GM18499 (cell line): ENCODE data around the gene ABCC8.

Source experiments
- ATAC-seq: cut with Tn5 transposase; IDR thresholded peaks from one replicate; pipeline ENCODE4 v1.9.1; 2021; ENCODE audit warnings: moderate number of reproducible peaks; ENCODE audit not compliant: insufficient read depth, unreplicated experiment

The ABCC8 gene

GRCh38 chr11:17375547-17375946 is 101.1 kb downstream of the ABCC8 start:
- no peak for ATAC-seq

- no peak for ATAC-seq
Observed at GRCh38 chr11:17371614-17372013, 105.0 kb downstream of the ABCC8 start.

GRCh38 chr11:17369684-17370243 is 106.9 kb downstream of the ABCC8 start:
- ATAC-seq, result no peak

- no peak for ATAC-seq
Observed at GRCh38 chr11:17369094-17369493, 107.6 kb downstream of the ABCC8 start.

GRCh38 chr11:17368551-17368950 is 108.1 kb downstream of the ABCC8 start:
- no peak for ATAC-seq

GRCh38 chr11:17366495-17366894 is 110.2 kb downstream of the ABCC8 start:
- no peak for ATAC-seq

GRCh38 chr11:17354601-17354991 is 122.0 kb downstream of the ABCC8 start:
- no peak for ATAC-seq

GRCh38 chr11:17353821-17354600 is 122.6 kb downstream of the ABCC8 start:
- ATAC-seq, result no peak

GRCh38 chr11:17352950-17353820 is 123.5 kb downstream of the ABCC8 start:
- ATAC-seq, result no peak

GRCh38 chr11:17351510-17352176 is 125.0 kb downstream of the ABCC8 start, which contains the start of gene NCR3LG1:
Gene NCR3LG1, plus strand, starts transcription at chr11:17351800. Its CDS starts 170 bp downstream, at chr11:17351970.
- no peak for ATAC-seq

- no peak for ATAC-seq
Observed at GRCh38 chr11:17351172-17351509, 125.5 kb downstream of the ABCC8 start.

GRCh38 chr11:17350455-17351171 is 126.0 kb downstream of the ABCC8 start:
- no peak for ATAC-seq

GRCh38 chr11:17347676-17348075 is 129.0 kb downstream of the ABCC8 start:
- ATAC-seq, result no peak

- ATAC-seq, result no peak
Observed at GRCh38 chr11:17343907-17344306, 132.7 kb downstream of the ABCC8 start.

GRCh38 chr11:17343257-17343656 is 133.4 kb downstream of the ABCC8 start:
- no peak for ATAC-seq
